Left renal cortex interstitium (tissue), 4 donors: ENCODE data around the gene OR51A4. TPM values are rescaled to one million over a fixed set of nuclear protein-coding genes. Genes with fewer than 3 reads are reported as not detected.

Source experiments
- polyA plus RNA-seq, 4 donors: library from polyadenylated mRNA; unstranded; fragments of 120-200 nt; gene quantifications; one replicate each; pipeline ENCODE4 v1.2.1, GENCODE V29; 2013; ENCODE audit not compliant: insufficient read length in 4 of 4

Gene OR51A4
- polyA plus RNA-seq, 4 donors, result 0.05 TPM; not detected in 3

Other genes with a start within 250 kb of the OR51A4 start
- under 1 TPM; 0.65 to 0.82 (median 0.70) TPM for gene OR51E2, start 249.8 kb downstream of the OR51A4 start, polyA plus RNA-seq
- gene MMP26, start 242.8 kb downstream of the OR51A4 start, polyA plus RNA-seq, result under 1 TPM in 3 of 4 donors, not detected in 1; 0.25 to 0.65 (median 0.43) TPM
- gene OR51F1, start 177.7 kb downstream of the OR51A4 start, polyA plus RNA-seq, result not detected
- not detected for gene OR52R1, start 143.2 kb downstream of the OR51A4 start, polyA plus RNA-seq
- gene OR51F2, start 126.3 kb downstream of the OR51A4 start, polyA plus RNA-seq, result not detected
- not detected for gene OR51S1, start 98.4 kb downstream of the OR51A4 start, polyA plus RNA-seq
- gene OR51T1, start 65.7 kb downstream of the OR51A4 start, polyA plus RNA-seq, result not detected
- not detected for gene OR51A7, start 43.8 kb downstream of the OR51A4 start, polyA plus RNA-seq
- not detected for gene OR51G2, start 28.3 kb downstream of the OR51A4 start, polyA plus RNA-seq
- not detected for gene OR51G1, start 23.3 kb downstream of the OR51A4 start, polyA plus RNA-seq
- gene OR51A2, start 8.1 kb upstream of the OR51A4 start, polyA plus RNA-seq, result not detected
- under 1 TPM; 0.03 to 0.24 (median 0.07) TPM for gene OR51L1, start 47.2 kb upstream of the OR51A4 start, polyA plus RNA-seq
- not detected for gene OR52J3, start 98.9 kb upstream of the OR51A4 start, polyA plus RNA-seq
- not detected for gene OR52E2, start 112.0 kb upstream of the OR51A4 start, polyA plus RNA-seq
- not detected for gene OR52E1, start 122.0 kb upstream of the OR51A4 start, polyA plus RNA-seq
- under 1 TPM in 1 of 4 donors, not detected in 3; 0.03 TPM for gene OR52A5, start 190.8 kb upstream of the OR51A4 start, polyA plus RNA-seq
- gene OR52A1, start 207.2 kb upstream of the OR51A4 start, polyA plus RNA-seq, result under 1 TPM in 3 of 4 donors, not detected in 1; 0.02 to 0.08 (median 0.05) TPM